Stimulated activated CD4-positive, alpha-beta T cell treated with anti-CD3 and anti-CD28 coated beads, Interleukin-1b, Interleukin-23, amount 100 ng/mL, for 48 hours (primary cell): ENCODE results near the gene FMN1.

Experiments used
- DNase-seq: peaks from one replicate; pipeline ENCODE4 v3.0.0-alpha.2; 2020

Gene FMN1

GRCh38 chr15:32799936-32800535 is 394.5 kb downstream of the FMN1 start:
- DNase-seq = no peak

- DNase-seq = no peak
Measured at GRCh38 chr15:32796856-32797255, 397.7 kb downstream of the FMN1 start.

DNA sequence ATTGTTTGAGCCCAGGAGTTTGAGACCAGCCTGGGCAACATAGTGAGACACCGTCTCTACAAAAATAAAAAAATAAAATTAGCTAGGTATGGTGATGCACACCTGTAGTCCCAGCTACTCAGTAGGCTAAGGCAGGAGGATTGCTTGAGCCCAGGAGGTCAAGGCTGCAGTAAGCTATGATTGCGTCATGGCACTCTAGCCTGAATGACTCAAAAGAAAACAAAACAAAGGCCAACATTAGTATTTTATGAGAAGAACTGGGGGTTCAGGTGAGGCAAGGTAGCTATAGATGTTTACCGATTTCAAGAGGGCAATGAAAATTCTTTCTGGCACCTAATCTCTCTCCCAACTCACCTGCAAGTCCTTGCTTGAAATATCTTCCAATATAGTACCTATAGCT is 399.5 kb downstream of the FMN1 start:
- no peak for DNase-seq

DNA sequence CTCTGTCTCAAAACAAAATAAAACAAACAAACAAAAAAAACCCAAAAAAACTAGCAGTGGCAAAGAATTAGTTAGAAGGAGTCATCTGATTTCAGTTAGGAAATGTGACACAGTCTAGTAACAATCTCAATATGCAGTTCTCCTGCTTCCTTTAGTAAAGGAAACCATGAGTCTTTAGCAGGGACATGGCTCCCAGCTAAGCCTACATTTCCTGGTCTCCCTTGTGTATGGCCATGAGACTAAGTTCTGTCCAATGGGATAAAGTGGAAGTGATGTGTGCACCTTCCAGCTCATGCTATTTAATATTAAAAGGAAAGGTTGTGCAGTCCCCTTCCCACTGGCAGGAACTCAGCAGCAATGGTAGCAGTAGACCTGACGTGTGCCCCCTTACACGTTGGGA is 402.1 kb downstream of the FMN1 start:
- DNase-seq = no peak

DNA sequence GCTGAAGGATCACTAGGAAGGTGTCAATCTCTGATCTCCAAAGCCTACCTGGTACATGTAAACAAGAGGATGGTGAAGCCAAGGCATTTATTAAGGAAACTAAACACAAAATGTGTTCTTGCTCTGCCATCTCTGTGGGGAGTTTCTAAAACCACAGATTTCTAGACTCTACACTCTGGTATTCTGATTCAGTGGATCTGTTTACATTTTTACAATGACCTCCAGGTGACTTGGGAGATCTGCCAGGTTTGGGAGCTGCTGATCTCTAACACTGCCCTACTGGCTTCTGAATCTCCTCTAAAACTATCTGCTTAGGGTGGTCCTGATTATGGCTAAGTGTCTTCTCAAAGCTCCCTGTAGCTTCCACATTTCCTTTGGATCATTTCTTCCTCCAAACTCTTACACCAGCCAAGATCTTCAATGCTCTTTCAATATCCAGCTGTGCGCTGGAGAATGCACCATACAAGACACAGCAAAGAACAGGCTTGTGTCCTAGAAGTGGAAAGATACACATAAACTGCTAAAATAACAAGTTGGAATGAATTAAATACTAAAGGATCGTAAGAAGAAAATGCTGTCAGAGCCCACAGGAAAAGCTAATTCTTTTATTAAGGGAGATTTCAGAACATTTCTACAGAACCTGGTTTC is 404.0 kb downstream of the FMN1 start:
- DNase-seq = no peak

GRCh38 chr15:32787949-32788348 is 406.6 kb downstream of the FMN1 start:
- no peak for DNase-seq

DNA sequence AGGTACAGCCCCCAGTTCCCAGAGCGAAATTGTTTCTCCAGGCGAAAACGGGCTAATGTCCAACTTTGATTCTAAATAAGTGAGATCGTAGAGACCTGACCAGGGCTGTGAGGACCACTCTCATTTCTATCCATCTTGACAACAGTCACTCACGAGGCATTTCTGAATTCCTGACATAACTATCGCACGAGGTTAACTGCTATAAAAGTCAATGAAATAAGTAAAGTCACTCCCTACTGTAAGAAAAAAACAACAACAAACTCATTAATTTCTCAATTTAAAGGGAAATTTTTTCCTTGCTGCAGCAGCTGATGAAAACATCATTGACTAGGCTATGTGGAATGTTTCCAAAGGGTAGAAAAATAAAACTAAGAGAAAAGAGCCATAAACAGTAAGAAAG is 407.6 kb downstream of the FMN1 start:
- DNase-seq = no peak

GRCh38 chr15:32784581-32784980 is 409.9 kb downstream of the FMN1 start:
- no peak for DNase-seq

GRCh38 chr15:32781781-32782180 is 412.7 kb downstream of the FMN1 start:
- no peak for DNase-seq

DNA sequence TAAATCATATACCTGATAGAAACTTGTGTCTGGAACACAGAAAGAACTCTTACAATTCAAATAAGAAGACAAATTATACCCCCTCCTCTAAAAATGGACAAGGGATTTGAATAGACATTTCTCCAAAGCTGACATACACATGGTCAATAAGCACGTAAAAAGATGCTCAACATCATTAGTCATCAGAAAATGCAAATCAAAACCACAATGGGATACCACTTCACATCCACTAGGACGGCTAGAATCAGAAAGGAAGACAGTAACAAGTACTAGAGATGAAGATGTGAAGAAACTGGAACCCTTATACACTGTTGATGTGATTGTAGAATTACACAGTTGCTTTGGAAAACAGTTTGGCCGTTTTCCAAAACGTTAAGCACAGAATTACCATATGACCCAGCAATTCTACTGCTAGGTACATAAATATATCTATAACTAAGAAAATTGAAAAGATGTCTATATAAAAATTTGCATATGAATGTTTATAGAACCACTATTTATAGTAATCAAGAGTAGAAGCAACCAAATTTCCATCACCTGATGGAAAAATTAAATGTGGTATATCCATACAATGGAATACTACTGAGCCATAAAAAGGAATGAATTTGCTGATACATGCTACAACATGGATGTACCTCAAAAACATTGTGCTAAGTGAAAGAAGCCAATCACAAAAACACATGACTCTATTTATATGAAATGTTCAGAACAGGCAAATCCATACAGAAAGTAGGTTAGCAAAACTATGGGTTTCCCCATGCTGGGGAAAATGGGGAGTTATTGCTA is 415.9 kb downstream of the FMN1 start:
- no peak for DNase-seq

DNA sequence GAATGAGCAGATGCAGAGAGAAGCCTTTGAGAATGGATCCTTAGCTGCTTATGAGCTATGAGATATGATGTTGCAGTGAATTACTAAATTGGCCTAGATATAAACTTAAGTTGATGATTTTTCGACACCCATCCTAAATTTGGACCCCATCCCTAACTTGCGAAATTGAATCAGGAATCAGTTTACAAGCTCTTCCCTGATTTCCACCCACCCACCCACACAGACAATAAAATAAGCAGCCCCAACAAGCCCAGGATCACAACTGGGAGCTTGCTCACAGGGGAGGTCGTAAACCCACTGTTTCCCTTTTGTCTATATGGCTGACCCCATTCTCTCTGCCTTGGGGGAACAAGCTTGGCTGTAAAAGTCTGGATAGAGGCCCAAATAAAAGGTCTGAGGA is 419.4 kb downstream of the FMN1 start:
- DNase-seq = no peak

- no peak for DNase-seq
Measured at GRCh38 chr15:32774022-32774421, 420.5 kb downstream of the FMN1 start.

GRCh38 chr15:32767236-32767635 is 427.3 kb downstream of the FMN1 start:
- DNase-seq = no peak

DNA sequence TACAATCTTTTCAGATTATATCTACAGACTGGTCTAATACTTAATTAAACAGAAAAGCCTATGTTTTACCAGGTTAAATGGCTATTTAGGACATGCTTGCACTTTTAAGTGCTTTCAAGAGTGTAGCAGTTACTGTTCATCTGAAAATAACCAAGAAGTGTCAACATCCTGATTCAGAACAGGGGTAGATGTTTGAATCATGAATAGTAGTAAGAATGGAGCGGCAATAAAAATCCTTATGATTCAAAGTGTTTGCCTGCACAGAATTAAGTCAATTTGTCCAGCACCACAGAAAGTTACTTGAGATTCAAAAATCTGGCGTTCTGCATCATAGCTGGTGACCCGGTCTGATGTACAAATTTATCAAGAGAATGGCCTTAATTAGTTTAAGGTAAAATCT is 428.4 kb downstream of the FMN1 start:
- DNase-seq = no peak

GRCh38 chr15:32765236-32765635 is 429.3 kb downstream of the FMN1 start:
- DNase-seq = no peak

DNA sequence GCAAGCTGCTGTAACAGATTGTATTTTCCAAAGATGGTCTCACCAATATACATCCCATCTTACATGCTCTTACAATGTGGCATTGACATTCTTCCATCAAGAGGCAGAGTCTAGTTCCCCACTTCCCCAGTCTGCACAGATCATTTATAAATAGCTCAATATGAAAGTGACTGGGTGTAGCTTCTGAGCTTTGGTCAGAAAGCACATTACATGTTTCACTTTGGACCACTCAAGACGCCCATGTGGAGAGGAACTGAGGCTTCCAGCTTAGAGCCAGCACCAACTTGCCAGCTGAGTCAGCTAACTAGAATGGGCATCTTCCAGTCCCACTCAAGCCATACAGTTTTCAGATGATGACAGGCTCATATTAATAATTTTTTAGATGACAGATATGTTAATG is 431.2 kb downstream of the FMN1 start:
- DNase-seq = no peak

DNA sequence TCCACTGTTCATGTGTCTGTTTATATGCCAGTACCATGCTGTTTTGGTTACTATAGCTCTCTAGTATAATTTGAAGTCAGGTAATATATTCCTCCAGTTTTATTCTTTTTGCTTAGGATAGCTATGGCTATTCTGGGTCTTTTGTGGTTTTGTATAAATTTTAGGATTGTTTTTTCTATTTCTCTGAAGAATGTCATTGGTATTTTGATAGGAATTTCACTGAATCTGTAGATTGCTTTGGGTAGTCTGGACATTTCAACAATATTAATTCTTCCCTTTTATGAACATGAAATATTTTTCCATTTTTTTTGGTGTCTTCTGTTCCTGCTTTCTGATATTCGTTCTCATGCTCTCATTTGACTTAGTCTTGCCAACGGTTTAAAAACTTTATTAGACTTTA is 437.1 kb downstream of the FMN1 start:
- DNase-seq = no peak

DNA sequence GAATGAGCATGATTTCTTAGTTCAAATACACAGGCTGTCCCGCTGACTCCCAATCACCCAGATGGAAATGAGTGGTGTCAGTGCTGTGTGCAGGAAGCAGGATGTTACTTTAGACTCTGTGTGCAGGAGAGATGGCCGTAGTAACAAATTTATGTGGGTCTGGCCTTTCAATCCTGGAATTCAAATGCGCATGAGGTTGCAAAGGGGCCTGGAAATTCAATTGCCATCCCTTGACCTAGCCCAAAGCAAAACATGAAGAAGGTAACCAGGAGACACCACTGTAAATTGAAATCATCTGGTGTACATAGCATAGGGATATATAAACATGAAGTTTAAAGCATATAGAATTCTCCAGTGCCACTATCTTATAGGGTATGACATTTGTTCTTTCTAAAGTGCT is 443.5 kb downstream of the FMN1 start:
- DNase-seq = no peak

DNA sequence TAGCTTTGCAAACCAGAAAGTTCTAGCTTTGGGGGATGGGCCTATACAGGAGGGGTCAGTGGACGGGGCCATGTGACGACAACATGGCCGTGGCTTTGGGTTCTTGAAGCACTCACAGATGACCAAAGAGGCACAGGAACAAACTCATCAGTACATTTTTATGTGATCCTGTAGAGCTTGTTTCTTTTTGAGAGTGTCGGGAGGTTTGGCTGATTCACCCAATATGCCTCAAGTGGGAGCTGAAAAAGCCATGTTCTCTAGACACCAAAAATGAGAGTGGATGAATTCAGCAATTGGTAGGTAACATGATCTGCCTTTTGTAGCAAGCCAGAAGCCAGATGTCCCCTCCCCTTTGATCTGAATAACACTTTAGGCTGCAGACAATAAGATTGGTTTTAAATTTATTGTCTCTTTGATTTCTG is 446.6 kb downstream of the FMN1 start:
- no peak for DNase-seq

GRCh38 chr15:32746116-32746857 is 448.2 kb downstream of the FMN1 start:
- DNase-seq = no peak

- DNase-seq = no peak
Measured at GRCh38 chr15:32743411-32744140, 450.9 kb downstream of the FMN1 start.

GRCh38 chr15:32739522-32740063 is 454.9 kb downstream of the FMN1 start:
- no peak for DNase-seq

DNA sequence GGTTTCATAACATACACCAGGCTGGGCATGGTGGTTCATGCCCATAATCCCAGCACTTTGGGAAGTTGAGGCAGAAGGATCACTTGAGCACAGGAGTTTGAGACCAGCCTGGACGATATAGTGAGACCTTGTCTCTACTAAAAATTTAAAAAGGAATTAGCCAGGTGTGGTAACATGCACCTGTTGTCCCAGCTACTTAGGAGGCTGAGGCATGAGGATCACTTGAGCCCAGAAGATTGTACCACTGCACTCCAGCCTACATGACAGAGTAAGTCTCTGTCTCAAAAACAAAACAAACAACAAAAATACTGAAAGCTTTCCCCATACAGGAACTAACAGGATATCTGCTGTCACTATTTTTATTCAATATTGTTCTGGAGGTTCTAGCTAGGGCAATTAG is 455.8 kb downstream of the FMN1 start:
- DNase-seq = no peak
